Fibroblast of mammary gland (primary cell): ENCODE data around the gene WDR20.
A peak's percentile ranks its signal among the peaks of the same experiment; 100 is the strongest.

Source experiments
- DNase-seq: peaks from one replicate; pipeline ENCODE4 v3.0.0-alpha.2; 2010; ENCODE audit warnings: low read depth
- H3K4me3 ChIP-seq: 2 replicates; pipeline ENCODE4 v1.5.1; 2011; ENCODE audit warnings: low read depth, mild to moderate bottlenecking, low read length, moderate library complexity; ENCODE audit not compliant: control insufficient read depth
- CTCF ChIP-seq: conservative IDR thresholded peaks from 2 replicates; pipeline ENCODE4 v1.5.1; 2011; ENCODE audit warnings: low read depth, low read length, inconsistent platforms; ENCODE audit not compliant: control insufficient read depth, insufficient read depth

WDR20 gene

GRCh38 chr14:102255401-102256190 lies 115.9 kb downstream of the WDR20 start:
- H3K4me3 ChIP-seq: no peak overlapping the region
- no peak for TF ChIP-seq CTCF
- DNase-seq: peak; percentile 58

GRCh38 chr14:102256716-102257115 lies 117.0 kb downstream of the WDR20 start:
- no peak for TF ChIP-seq CTCF
- DNase-seq: no peak
- H3K4me3 ChIP-seq: no peak overlapping the region

DNA sequence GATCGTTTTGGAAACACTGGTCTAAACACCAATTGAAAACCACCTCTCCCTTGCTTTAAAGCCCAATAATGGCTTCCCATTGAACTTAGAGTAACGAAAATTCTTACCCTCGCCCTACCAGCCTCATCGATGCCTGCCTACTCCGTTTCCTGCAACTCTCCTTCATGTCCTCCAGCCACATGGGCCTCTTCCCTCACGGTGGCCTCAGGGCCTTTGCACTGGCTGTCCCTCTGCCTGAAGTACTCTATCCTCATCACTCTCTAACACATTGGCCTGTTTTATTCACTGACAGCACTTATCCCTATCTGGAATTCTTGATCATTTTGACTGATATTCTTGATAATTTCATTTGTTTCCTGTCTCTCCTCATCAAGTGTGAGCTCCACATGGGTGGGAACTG lies 118.4 kb downstream of the WDR20 start:
- no peak for TF ChIP-seq CTCF
- no peak for DNase-seq
- no peak overlapping the region for H3K4me3 ChIP-seq
